Cardiac muscle cell (in vitro differentiated cells and primary cell): ENCODE measurements around the gene GNA12. TPM values are rescaled to one million over a fixed set of nuclear protein-coding genes. Genes with fewer than 3 reads are reported as not detected.

Experiments
- DNase-seq, 2 donors: peaks; one replicate each; pipeline versions ENCODE4 v3.0.0 to v3.0.0-alpha.2; 2010 to 2017; ENCODE audit warnings: low read depth in 1 of 2, low spot score in 1 of 2
- H3K27ac ChIP-seq: fragments of 200-600 bp; sonication (generic); 2 replicates; pipeline ENCODE4 v1.5.1; 2016
- H3K27me3 ChIP-seq: fragments of 200-600 bp; sonication (generic); 2 replicates; pipeline ENCODE4 v1.6.0; 2016; ENCODE audit warnings: control low read depth
- H3K36me3 ChIP-seq: fragments of 200-600 bp; sonication (generic); 2 replicates; pipeline ENCODE4 v1.5.1; 2016; ENCODE audit warnings: control low read depth
- H3K4me1 ChIP-seq: fragments of 200-600 bp; sonication (generic); 2 replicates; pipeline ENCODE4 v1.8.1; 2017; ENCODE audit warnings: low read depth, mild to moderate bottlenecking, mixed run types
- H3K4me3 ChIP-seq: fragments of 200-600 bp; sonication (generic); 2 replicates; pipeline ENCODE4 v1.5.1; 2016; ENCODE audit warnings: mild to moderate bottlenecking
- H3K9me3 ChIP-seq: fragments of 200-600 bp; sonication (generic); 2 replicates; pipeline ENCODE4 v1.5.1; 2017; ENCODE audit warnings: low read depth, mild to moderate bottlenecking, control low read depth
- polyA plus RNA-seq: library from polyadenylated mRNA; unstranded; fragments of >200 nt; fragmentation: Nextera tagmentation; extraction: Ambion mirVana; gene quantifications from 2 replicates; pipeline ENCODE4 v1.2.1, GENCODE V29; 2016
- total RNA-seq: library from RNA; depleted of rRNA; stranded (reverse); fragments of >200 nt; gene quantifications from 2 replicates; pipeline ENCODE4 v1.2.3, GENCODE V29; 2016
- TF ChIP-seq, protein P1 (sequence below): IDR thresholded peaks from 2 replicates; pipeline ENCODE4 v1.5.1; 2012; ENCODE audit warnings: low read depth, mild to moderate bottlenecking, low read length

Gene GNA12
- total and polyA plus RNA-seq, 2 experiments from 2014 or later = 54.4 to 59.1 TPM

- H3K27ac ChIP-seq = no peak overlapping the region
These were observed 29.0 kb upstream of the GNA12 start for GRCh38 chr7:2873146-2873545.

GRCh38 chr7:2872296-2872874 lies 28.3 kb upstream of the GNA12 start:
- DNase-seq = no peak
- Histone ChIP-seq H3K4me1 (no peaks in the 10 kb centered on the region), H3K9me3 (no peaks in the 10 kb centered on the region), H3K36me3 (no peaks in the 10 kb centered on the region), H3K27ac (no peak overlapping the region), H3K4me3 (no peak overlapping the region), H3K27me3 (no peaks in the 10 kb centered on the region)
- TF ChIP-seq, protein P1, sequence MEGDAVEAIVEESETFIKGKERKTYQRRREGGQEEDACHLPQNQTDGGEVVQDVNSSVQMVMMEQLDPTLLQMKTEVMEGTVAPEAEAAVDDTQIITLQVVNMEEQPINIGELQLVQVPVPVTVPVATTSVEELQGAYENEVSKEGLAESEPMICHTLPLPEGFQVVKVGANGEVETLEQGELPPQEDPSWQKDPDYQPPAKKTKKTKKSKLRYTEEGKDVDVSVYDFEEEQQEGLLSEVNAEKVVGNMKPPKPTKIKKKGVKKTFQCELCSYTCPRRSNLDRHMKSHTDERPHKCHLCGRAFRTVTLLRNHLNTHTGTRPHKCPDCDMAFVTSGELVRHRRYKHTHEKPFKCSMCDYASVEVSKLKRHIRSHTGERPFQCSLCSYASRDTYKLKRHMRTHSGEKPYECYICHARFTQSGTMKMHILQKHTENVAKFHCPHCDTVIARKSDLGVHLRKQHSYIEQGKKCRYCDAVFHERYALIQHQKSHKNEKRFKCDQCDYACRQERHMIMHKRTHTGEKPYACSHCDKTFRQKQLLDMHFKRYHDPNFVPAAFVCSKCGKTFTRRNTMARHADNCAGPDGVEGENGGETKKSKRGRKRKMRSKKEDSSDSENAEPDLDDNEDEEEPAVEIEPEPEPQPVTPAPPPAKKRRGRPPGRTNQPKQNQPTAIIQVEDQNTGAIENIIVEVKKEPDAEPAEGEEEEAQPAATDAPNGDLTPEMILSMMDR = no peak

More at GRCh38 chr7:2873146-2873545, 29.0 kb upstream of the GNA12 start:
- H3K9me3 ChIP-seq = no peaks in the 10 kb centered on the region
- H3K4me1 ChIP-seq = no peaks in the 10 kb centered on the region
- H3K4me3 ChIP-seq = no peak overlapping the region
- DNase-seq = peak in 1 of 2 donors; percentile 4
- H3K36me3 ChIP-seq = no peaks in the 10 kb centered on the region
- TF ChIP-seq, protein P1 = no peak
- no peaks in the 10 kb centered on the region for H3K27me3 ChIP-seq

GRCh38 chr7:2870471-2870931 lies 26.4 kb upstream of the GNA12 start:
- Histone ChIP-seq H3K4me1 (no peaks in the 10 kb centered on the region), H3K4me3 (no peak overlapping the region), H3K9me3 (no peaks in the 10 kb centered on the region), H3K27me3 (no peaks in the 10 kb centered on the region), H3K36me3 (no peaks in the 10 kb centered on the region), H3K27ac (no peak overlapping the region)
- TF ChIP-seq, protein P1 = no peak
- DNase-seq = peak in 1 of 2 donors; percentile 84

- Histone ChIP-seq H3K27me3 (no peaks in the 10 kb centered on the region), H3K27ac (no peak overlapping the region), H3K36me3 (no peaks in the 10 kb centered on the region), H3K4me3 (no peak overlapping the region), H3K9me3 (no peaks in the 10 kb centered on the region), H3K4me1 (no peaks in the 10 kb centered on the region)
- DNase-seq = no peak
- TF ChIP-seq, protein P1 = no peak
These were observed 25.9 kb upstream of the GNA12 start for GRCh38 chr7:2869981-2870380.

- H3K4me1 ChIP-seq = peaks cover 6% of the 10 kb centered on the region
- no peaks in the 10 kb centered on the region for H3K9me3 ChIP-seq
- no peak overlapping the region for H3K27ac ChIP-seq
- no peak for DNase-seq
- H3K36me3 ChIP-seq = no peaks in the 10 kb centered on the region
- no peak overlapping the region for H3K4me3 ChIP-seq
- H3K27me3 ChIP-seq = no peaks in the 10 kb centered on the region
- TF ChIP-seq, protein P1 = no peak
These were observed 22.5 kb upstream of the GNA12 start for GRCh38 chr7:2866601-2867000.
